NCI-H82 treated with DMSO at 0.1 percent for 48 hours (cell line): Measurements from ENCODE around the gene AKR1B15.
A peak's percentile ranks its signal among the peaks of the same experiment; 100 is the strongest.
"Not testable (repeated sequence)": the region's sequence is repeated elsewhere in the genome, so short reads cannot be mapped to it uniquely, and the experiment has no call there.

Source experiments
- DNase-seq: peaks from one replicate; lab custom pipeline; 2025; ENCODE audit not compliant: unreplicated experiment; lab: John Stamatoyannopoulos, UW

AKR1B15 gene

DNA sequence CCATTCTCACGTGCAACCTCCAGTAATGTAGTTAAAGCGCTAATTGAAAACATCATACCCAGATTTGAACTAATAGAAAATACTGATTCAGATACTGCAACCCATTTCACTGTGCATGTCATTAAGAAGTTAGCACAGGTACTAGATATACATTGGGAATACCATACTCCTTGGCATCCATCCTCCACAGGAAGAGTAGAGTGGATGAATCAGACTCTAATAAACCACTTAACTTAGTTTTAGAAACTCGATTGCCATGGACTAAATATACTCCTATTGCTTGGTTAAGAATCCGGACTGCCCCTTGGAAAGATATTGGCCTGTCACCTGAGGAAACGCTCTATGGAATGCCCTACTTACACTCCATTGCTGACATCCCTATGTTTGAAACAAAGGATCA lies 9.5 kb downstream of the AKR1B15 start:
- no peak for DNase-seq

- not testable (repeated sequence) for DNase-seq
Measured at GRCh38 chr7:134561616-134562015, 12.7 kb downstream of the AKR1B15 start.

DNA sequence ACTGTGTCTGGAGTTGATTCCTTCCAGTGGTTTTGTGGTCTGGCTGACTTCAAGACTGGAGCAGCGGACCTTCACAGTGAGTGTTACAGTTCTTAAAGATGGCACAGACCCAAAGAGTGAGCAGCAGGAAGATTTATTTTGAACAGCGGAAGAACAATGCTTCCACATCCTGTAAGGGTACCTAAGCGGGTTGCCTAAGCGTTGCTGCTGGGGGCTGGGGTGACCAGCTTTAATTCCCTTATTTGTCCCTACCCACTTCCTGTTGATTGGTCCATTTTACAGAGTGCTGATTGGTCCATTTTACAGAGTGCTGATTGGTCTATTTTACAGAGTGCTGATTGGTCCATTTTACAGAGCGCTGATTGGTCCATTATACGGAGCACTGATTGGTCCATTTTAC lies 13.2 kb downstream of the AKR1B15 start:
- no peak for DNase-seq

DNA sequence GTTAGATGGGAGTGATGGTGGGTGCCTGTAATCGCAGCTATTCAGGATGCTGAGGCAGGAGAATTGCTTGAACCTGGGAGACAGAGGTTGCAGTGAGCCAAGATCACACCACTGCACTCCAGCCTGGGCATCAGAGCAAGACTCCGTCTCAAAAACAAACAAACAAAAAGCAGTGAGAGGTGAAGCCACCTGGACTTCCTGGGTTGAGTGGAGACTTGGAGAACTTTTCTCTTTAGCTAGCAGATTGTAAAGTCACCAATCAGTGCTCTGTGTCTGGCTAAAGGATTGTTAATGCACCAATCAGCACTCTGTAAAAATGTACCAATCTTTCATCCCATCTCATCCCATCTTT lies 14.5 kb downstream of the AKR1B15 start:
- DNase-seq = not testable (repeated sequence)

- DNase-seq = no peak
Measured at GRCh38 chr7:134565643-134566136, 16.8 kb downstream of the AKR1B15 start.

- DNase-seq = no peak
Measured at GRCh38 chr7:134567368-134567767, 18.5 kb downstream of the AKR1B15 start.

- not testable (repeated sequence) for DNase-seq
Measured at GRCh38 chr7:134569962-134570361, 21.1 kb downstream of the AKR1B15 start.

DNA sequence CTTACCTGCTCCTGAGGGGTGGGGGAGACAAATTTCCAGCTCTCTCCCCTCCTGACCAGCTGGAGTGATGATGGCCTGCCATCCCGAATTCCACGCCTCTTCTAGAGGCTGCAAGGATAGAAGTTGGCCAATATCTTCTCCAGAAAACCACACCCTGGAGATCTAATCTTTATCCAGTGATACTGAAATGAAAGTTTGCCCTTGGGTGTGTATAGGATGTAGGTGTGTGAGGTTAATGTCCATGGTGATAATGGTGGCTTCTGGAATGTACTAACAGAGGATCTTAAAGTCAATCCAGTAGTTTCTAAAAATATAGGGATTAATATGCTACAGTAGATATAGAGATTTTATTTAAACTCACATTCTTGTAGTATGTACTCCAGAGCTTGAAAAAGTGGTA lies 22.2 kb downstream of the AKR1B15 start:
- no peak for DNase-seq

DNA sequence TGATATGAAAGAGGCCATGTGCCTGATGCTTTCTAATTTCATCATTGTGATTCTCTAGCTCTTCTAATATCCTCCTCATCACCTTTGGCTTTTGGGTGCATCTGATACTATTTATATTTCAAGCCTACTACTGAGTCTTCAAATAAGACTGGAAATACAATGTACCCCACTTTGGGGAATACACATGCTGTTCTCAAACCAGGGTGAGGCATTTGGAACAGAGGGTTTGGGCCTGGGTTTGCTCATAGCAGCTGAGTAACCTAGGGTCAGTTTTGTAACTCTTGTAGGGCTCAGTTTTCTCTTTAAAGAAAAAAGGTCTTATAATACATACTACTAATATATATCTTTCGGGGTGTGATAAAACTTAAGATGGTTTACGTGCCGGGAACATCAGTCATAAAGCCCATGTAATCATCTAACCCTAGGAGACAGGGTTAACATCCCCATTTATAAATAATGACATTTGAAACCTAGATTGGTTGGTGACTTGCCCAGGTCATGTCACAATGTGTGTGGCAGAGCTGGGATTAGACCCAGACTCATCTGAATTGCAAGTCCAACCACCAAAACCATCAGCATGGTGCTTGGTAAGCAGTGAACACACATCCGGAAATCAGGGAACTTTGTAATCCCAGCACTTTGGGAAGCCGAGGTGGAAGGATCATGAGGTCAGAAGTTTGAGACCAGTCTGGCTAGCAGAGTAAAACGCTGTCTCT lies 23.0 kb downstream of the AKR1B15 start:
- DNase-seq = no peak

- no peak for DNase-seq
Measured at GRCh38 chr7:134574322-134574721, 25.4 kb downstream of the AKR1B15 start.

DNA sequence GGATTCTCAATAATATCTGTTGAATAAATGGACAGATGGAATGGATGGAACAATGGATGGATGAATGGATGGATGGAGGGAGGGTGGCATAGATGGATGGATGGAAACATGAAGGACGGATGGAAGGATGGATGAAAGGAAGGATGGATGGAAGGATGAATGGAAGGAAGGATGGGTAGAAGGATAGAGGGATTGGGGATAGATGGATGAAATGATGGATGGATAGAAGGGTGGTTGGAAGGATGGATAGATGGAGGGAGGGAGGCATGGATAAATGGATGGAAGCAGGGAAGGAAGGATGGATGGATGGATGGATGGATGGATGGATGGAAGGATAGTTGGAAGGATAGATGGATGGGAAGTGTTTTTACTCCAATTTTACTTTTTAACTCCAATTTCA lies 35.4 kb downstream of the AKR1B15 start:
- DNase-seq = no peak

- no peak for DNase-seq
Measured at GRCh38 chr7:134585897-134586296, 37.0 kb downstream of the AKR1B15 start.

DNA sequence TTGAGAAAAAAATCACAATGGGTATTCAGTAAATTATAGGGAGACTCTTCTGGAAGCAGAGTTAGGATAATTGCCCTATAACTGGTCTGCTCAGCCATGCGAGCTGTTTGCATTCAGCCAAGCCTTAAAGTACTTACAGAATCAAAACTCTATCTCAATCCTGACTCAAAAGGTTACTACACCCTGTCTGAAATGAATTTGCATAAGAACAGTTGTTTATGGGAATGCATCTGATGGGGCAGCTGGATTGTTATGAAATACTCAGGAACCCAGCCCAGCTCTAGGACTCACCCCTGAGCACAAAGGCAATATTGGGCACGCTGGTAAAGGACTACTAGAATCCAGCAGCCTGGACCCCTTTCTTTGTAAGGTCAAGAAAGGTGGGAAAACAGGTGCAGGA lies 38.8 kb downstream of the AKR1B15 start:
- DNase-seq = no peak

- no peak for DNase-seq
Measured at GRCh38 chr7:134589491-134589941, 40.6 kb downstream of the AKR1B15 start.

- no peak for DNase-seq
Measured at GRCh38 chr7:134593530-134594392, 44.9 kb downstream of the AKR1B15 start.

- no peak for DNase-seq
Measured at GRCh38 chr7:134594877-134595276, 46.0 kb downstream of the AKR1B15 start.

GRCh38 chr7:134599371-134599770 lies 50.5 kb downstream of the AKR1B15 start:
- DNase-seq = peak; percentile 73

- no peak for DNase-seq
Measured at GRCh38 chr7:134601459-134601858, 52.5 kb downstream of the AKR1B15 start.

GRCh38 chr7:134602881-134603451 lies 54.1 kb downstream of the AKR1B15 start:
- no peak for DNase-seq

DNA sequence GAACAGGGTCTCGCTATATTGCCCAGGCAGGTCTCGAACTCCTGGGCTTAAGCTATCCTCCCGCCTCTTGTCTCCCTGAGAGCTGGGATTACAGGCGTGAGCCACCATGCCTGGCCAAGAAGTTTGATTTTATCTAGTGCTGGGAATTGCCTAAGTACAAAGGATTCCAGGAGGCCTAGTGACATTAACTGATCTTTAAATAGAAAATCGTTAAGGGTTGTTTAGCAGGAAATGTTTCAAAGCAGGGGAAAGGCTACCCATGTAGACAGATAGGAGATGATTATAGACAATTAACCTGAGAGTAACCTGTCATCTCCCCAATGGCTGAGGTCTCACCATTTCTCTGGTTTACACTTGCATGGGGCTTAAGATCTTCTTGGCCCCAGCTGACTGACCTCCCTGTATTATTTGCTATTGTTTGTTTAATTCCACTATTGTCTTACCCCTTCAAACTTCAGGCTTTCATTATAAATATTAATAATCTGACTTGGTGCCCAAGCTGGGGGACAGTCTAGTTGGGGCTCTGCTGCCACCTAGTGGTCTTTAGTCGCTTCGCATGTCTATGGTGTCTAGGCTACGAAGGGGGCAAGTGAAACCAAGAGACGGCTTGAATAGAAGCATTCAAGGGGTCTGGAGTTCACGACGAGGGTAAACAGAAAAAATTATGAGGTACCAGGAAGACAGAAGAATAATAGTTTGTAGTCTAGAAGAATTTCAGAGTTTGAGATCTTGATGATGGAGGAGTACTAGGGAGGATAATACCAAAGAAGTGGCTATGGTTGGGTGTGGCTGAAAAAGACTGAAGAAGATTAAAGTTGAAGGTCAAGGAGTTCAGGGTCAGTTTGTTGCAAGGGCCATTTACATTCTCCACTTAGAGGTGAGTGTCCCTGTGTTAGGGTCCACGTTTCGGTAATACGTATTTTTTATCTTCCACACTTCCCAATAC lies 57.3 kb downstream of the AKR1B15 start:
- peak; percentile 34 for DNase-seq
